Astrocyte of the spinal cord (primary cell): ENCODE results near the gene IGLL5.

Experiments used
- DNase-seq: peaks from one replicate; pipeline ENCODE4 v3.0.0; 2011; ENCODE audit warnings: low read depth, low spot score
- H3K4me3 ChIP-seq: 2 replicates; pipeline ENCODE4 v1.5.1; 2011; ENCODE audit warnings: low read depth, mild to moderate bottlenecking, low read length, moderate library complexity
- in situ Hi-C: cut with HindIII; loops from 2 replicates; pipeline ENCODE4 v1.10.0; 2017; ENCODE audit warnings: low sequenced_read_pairs
- TF ChIP-seq, protein P1 (sequence below): IDR thresholded peaks from 2 replicates; pipeline ENCODE4 v1.5.1; 2012; ENCODE audit warnings: low read depth, mild to moderate bottlenecking, low read length, inconsistent platforms

The IGLL5 gene

DNA sequence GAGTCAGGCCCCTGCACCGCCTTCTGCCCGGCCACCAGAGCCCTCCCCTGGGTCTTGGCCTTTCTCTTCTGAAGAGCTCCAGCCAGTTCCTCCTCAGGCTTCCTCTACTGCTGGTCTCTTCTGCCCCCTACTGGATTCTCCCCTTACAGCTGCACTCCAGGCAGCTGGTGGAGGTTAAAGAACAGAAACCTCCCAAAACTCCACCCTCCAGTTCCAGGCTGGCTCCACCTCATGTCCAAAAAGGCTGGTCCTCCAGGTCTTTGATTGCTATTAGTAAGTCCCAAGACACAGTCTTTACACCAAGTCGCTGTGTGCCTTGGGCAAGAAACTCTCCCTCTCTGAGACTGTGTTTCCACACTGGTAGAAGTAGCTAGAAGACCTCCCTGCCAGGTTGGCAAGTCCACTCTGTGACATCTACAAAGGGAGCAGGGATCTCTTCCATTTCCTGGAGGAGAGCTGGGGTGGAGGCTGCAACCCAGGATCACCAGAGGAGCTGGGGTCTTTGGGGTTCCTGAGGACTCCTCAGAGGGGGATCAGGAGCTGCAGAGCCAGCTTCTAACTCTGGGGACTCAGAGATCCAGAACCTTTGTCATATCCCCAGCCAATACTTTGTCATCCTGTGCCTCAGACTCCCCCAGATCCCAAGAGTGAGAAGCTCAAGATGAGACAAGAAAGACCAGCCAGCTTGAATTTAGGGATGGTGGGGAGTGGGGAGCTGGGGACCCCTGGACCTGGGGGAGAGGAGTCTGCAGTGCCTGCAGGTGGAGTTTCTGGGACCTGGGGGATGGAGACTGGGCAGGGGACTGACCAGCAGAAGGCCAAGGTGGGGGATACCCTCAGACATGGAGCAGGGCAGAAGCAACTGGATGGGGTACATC lies 3.4 kb upstream of the IGLL5 start:
- peak; percentile 13 for DNase-seq
- H3K4me3 ChIP-seq: no peak overlapping the region
- TF ChIP-seq, protein P1, sequence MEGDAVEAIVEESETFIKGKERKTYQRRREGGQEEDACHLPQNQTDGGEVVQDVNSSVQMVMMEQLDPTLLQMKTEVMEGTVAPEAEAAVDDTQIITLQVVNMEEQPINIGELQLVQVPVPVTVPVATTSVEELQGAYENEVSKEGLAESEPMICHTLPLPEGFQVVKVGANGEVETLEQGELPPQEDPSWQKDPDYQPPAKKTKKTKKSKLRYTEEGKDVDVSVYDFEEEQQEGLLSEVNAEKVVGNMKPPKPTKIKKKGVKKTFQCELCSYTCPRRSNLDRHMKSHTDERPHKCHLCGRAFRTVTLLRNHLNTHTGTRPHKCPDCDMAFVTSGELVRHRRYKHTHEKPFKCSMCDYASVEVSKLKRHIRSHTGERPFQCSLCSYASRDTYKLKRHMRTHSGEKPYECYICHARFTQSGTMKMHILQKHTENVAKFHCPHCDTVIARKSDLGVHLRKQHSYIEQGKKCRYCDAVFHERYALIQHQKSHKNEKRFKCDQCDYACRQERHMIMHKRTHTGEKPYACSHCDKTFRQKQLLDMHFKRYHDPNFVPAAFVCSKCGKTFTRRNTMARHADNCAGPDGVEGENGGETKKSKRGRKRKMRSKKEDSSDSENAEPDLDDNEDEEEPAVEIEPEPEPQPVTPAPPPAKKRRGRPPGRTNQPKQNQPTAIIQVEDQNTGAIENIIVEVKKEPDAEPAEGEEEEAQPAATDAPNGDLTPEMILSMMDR: peak; percentile 59
- in situ Hi-C loops: no loop called here

DNA sequence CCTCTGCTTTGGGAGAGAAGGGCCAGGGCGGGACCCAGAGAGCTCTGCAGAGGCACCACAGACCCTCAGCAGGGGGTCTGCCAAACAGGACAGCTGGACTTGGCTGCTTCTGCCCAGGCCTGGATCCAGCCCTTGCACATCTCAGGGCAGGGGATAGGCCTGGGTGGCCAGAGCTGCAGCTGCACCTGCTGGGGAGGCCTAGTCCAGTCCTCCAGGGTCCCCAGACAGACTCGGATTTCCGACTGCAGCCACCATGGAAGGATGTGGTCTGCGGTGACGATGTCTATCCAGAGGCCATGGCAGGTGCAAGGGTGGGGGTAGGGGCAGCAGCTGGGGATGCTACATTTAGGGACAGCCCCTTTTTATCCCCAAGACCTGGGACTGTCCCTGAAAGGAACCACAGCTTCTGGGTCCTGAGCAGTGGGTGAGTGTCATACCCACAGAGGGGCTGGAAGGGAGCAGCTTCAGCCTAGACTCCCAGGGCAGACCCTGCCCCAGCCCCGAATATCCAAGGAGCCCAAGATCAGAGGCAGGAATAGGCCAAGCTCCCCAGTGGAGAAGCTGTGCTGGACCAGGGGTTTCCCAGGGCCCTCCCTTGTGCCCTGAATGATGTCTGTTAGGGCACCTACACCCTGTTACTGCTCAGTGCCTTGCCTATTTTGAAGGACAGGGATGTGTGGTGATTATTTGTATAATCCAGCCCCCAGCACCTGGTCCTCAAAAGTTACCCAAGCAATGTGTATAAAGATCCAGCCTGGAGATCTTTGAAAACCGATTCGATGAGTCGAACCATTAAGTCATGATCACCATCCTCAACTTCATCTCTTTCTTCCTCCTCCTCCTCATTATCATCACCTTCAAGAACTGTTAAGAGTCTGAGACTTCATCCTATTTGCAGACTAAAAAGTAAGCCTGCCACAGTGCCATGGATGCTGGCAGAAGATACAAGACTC lies 2.5 kb upstream of the IGLL5 start:
- H3K4me3 ChIP-seq: no peak overlapping the region
- TF ChIP-seq, protein P1: no peak
- DNase-seq: no peak
- in situ Hi-C loops: no loop called here

DNA sequence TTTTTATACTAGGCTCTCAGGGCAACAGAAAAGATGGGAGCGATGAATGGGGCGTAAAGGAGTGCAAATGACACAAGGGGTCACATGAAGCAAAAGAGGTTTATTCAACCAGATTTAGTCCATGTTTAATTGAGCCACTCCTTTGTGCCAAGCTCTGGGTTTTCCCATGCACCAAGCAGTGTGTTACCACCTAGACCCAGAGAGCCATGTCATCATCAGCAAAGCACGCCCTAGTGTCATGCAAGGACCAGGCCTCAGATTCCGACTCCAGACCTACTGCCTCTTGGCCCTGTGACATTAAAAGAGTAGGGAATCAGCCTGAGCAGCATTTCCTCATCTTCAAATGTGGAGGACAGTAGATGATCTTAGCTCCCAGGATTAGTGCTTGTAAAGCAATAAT lies 1.1 kb upstream of the IGLL5 start:
- no peak overlapping the region for H3K4me3 ChIP-seq
- TF ChIP-seq, protein P1: no peak
- in situ Hi-C loops: no loop called here
- no peak for DNase-seq

DNA sequence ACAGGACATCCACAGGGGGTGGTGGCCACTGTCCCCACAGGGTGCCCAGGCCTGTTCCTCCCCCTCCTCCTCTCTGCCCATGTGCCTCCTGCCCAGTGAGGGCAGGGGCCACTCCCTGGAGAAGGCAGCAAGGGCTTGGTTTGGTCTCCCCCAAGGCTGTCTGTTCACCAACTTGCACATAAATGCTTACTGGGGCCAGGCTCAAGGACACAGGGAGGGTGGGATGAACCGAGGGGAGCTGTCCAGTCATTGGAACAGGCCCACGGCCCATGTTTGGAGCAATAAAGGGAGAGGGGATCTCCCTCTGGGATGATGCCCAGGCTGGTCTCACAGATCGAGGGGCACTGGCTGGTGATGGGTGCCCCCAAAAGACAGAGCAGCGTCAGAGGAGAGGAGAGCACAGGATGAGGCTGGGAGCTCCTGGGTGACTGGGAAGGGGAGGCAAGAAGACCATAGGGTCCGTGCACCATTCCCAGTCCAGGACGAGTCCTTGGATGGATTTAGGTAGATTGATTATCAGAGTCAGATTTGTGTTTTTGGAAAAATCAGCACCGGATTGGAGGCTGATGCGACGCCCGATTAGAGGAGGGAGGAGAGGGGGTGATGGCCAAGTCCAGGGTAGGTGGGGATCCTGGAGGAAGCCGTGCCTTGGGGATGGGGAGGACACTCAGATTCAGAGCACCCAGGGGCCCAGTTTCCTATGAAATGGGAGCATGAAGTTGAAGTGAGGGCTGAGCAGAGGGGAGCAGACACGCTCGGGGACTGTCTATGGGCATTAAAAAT lies 1.1 kb downstream of the IGLL5 start:
- in situ Hi-C loops: no loop called here
- TF ChIP-seq, protein P1: no peak
- no peak for DNase-seq
- H3K4me3 ChIP-seq: no peak overlapping the region

DNA sequence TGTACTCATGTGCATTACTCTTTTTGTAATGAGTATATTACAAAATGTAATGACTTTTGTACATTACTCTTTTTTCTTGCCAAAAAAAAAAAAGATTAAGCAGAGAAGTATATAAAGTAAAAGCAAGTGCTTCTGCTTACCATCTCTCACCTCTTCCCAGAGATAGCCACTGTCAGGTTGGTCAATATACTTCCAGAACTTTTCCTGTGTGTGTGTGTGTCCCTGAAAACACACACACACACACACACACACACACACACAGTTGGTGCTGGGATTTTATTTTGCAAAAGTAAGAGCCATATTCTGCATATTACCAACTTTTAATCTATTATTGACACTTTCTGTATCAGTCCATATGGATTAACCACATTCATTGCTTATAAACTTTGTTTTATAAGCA lies 2.5 kb downstream of the IGLL5 start:
- TF ChIP-seq, protein P1: no peak
- no peak for DNase-seq
- no peak overlapping the region for H3K4me3 ChIP-seq
- in situ Hi-C loops: no loop called here

DNA sequence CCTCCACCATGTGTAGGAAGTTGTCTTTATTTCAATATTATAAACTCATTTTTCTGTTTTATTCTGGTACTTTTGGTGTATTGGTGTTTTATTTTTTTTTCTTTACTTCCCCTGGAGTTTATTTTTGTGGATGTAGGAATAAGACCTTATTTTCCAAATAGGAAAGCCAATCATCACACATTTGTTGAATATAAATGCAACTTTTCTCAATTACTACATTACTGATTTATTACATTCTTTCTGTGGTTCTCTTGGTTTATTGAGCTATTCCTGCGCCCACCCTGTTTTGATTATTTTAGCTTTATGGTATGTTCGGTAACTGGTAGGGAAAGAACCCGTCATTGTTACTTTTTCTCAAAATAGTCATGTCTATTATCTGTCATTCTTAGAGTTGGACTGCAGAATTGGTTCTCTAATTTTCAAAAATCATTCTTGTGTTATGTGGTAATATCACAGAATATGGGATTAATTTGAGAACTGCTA lies 3.6 kb downstream of the IGLL5 start:
- DNase-seq: no peak
- H3K4me3 ChIP-seq: no peak overlapping the region
- in situ Hi-C loops: no loop called here
- TF ChIP-seq, protein P1: no peak
